Sigmoid colon (tissue), 4 donors: ENCODE results near the gene RASSF4.

Source experiments
- EP300 ChIP-seq, 4 donors: sonication (generic); formaldehyde crosslinking; IDR thresholded peaks; one replicate each; pipeline ENCODE4 v1.6.1; 2017; ENCODE audit warnings: antibody characterized with exemption in 4 of 4
- POLR2AphosphoS5 ChIP-seq, 4 donors: sonication (generic); formaldehyde crosslinking; IDR thresholded peaks; one replicate each; pipeline ENCODE4 v1.6.1; 2017; ENCODE audit warnings: antibody characterized with exemption in 4 of 4

GRCh38 chr10:44983895-44984278 lies 24.3 kb downstream of the RASSF4 start:
- TF ChIP-seq POLR2AphosphoS5 (IDR thresholded peaks at IDR 0.05), result no peak
- no peak for TF ChIP-seq EP300 (IDR thresholded peaks at IDR 0.05)
